LNCAP (cell line): ENCODE measurements around the gene ASIP.

Source experiments
- TF ChIP-seq, protein P1 (sequence below): fragments of 450-650 bp; IDR thresholded peaks from 2 replicates; pipeline ENCODE4 v1.5.1; 2017; ENCODE audit warnings: mild to moderate bottlenecking

ASIP gene

GRCh38 chr20:34295284-34295683 lies 54.1 kb downstream of the ASIP start:
- TF ChIP-seq, protein P1, sequence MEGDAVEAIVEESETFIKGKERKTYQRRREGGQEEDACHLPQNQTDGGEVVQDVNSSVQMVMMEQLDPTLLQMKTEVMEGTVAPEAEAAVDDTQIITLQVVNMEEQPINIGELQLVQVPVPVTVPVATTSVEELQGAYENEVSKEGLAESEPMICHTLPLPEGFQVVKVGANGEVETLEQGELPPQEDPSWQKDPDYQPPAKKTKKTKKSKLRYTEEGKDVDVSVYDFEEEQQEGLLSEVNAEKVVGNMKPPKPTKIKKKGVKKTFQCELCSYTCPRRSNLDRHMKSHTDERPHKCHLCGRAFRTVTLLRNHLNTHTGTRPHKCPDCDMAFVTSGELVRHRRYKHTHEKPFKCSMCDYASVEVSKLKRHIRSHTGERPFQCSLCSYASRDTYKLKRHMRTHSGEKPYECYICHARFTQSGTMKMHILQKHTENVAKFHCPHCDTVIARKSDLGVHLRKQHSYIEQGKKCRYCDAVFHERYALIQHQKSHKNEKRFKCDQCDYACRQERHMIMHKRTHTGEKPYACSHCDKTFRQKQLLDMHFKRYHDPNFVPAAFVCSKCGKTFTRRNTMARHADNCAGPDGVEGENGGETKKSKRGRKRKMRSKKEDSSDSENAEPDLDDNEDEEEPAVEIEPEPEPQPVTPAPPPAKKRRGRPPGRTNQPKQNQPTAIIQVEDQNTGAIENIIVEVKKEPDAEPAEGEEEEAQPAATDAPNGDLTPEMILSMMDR, result no peak

- TF ChIP-seq, protein P1, result no peak
Observed at GRCh38 chr20:34296468-34296867, 55.2 kb downstream of the ASIP start.

- TF ChIP-seq, protein P1, result no peak
Observed at GRCh38 chr20:34299556-34300255, 58.5 kb downstream of the ASIP start.

- TF ChIP-seq, protein P1, result no peak
Observed at GRCh38 chr20:34300256-34300806, 59.1 kb downstream of the ASIP start.

GRCh38 chr20:34300809-34301586 lies 59.8 kb downstream of the ASIP start:
- TF ChIP-seq, protein P1, result no peak

DNA sequence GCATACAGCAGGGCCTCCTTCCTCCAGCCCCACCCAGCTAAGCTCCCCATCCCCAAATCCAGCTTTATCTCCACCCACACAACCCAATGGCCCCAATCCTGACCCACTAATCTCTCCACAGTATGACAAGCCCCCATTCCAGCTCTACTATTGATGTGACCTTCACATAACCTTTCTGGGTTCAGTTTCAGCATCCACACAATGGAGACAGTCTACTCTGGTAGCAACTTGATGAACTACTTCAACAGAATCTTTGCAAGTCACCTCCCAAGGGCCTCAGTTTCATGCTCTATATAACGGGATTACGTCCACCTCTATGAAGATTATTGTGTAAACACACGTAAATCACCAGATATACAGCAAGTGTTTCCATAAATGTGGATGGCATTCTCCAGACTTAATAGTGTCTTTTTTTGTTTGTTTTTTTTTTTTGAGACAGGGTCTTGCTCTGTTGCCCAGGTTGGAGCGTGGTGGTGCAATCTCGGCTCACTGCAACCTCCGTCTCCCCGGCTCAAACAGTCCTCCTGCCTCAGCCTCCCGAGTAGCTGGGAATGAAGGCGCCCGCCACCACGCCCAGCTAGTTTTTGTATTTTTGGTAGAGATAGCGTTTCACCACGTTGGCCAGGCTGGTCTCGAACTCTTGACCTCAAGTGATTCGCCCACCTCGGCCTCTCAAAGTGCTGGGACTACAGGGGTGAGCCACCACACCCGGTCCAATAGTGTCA lies 60.5 kb downstream of the ASIP start:
- TF ChIP-seq, protein P1, result no peak

- TF ChIP-seq, protein P1, result no peak
Observed at GRCh38 chr20:34302312-34302722, 61.1 kb downstream of the ASIP start.
